ENCODE measurements around the gene JTB.

JTB gene

GRCh38 chr1:153933955-153934354, 43.5 kb downstream of the JTB start:
- Histone ChIP-seq H3K9ac (ENCODE audit: low read length) (no peak overlapping the region), H3K4me3 (ENCODE audit: low read length) (no peak overlapping the region), H3K27me3 (ENCODE audit: control insufficient read depth, insufficient read depth, low read length) (no peaks in the 10 kb centered on the region), H3K9me3 (ENCODE audit: control insufficient read depth, low read length) (no peaks in the 10 kb centered on the region), H3K4me1 (ENCODE audit: control insufficient read depth, insufficient read depth, low read length) (no peaks in the 10 kb centered on the region), H3K36me3 (ENCODE audit: control insufficient read depth, insufficient read depth, low read length) (peaks cover 18% of the 10 kb centered on the region)

GRCh38 chr1:153933430-153933829, 44.0 kb downstream of the JTB start:
- Histone ChIP-seq H3K9me3 (ENCODE audit: control insufficient read depth, low read length) (no peaks in the 10 kb centered on the region), H3K4me1 (ENCODE audit: control insufficient read depth, insufficient read depth, low read length) (no peaks in the 10 kb centered on the region), H3K36me3 (ENCODE audit: control insufficient read depth, insufficient read depth, low read length) (peaks cover 18% of the 10 kb centered on the region), H3K4me3 (ENCODE audit: low read length) (no peak overlapping the region), H3K9ac (ENCODE audit: low read length) (no peak overlapping the region), H3K27me3 (ENCODE audit: control insufficient read depth, insufficient read depth, low read length) (no peaks in the 10 kb centered on the region)

GRCh38 chr1:153932156-153933131, 45.0 kb downstream of the JTB start:
- Histone ChIP-seq H3K4me1 (ENCODE audit: control insufficient read depth, insufficient read depth, low read length) (no peaks in the 10 kb centered on the region), H3K36me3 (ENCODE audit: control insufficient read depth, insufficient read depth, low read length) (peaks cover 18% of the 10 kb centered on the region), H3K9ac (ENCODE audit: low read length) (no peak overlapping the region), H3K4me3 (ENCODE audit: low read length) (no peak overlapping the region), H3K9me3 (ENCODE audit: control insufficient read depth, low read length) (no peaks in the 10 kb centered on the region), H3K27me3 (ENCODE audit: control insufficient read depth, insufficient read depth, low read length) (no peaks in the 10 kb centered on the region)

- H3K9me3 ChIP-seq (ENCODE audit: control insufficient read depth, low read length): no peaks in the 10 kb centered on the region
- no peaks in the 10 kb centered on the region for H3K4me1 ChIP-seq (ENCODE audit: control insufficient read depth, insufficient read depth, low read length)
- no peaks in the 10 kb centered on the region for H3K27me3 ChIP-seq (ENCODE audit: control insufficient read depth, insufficient read depth, low read length)
- no peak overlapping the region for H3K9ac ChIP-seq (ENCODE audit: low read length)
- no peak overlapping the region for H3K4me3 ChIP-seq (ENCODE audit: low read length)
- no peaks in the 10 kb centered on the region for H3K36me3 ChIP-seq (ENCODE audit: control insufficient read depth, insufficient read depth, low read length)
These were observed 47.2 kb downstream of the JTB start for GRCh38 chr1:153929981-153930948.

GRCh38 chr1:153929426-153929825, 48.0 kb downstream of the JTB start:
- Histone ChIP-seq H3K9ac (ENCODE audit: low read length) (no peak overlapping the region), H3K9me3 (ENCODE audit: control insufficient read depth, low read length) (no peaks in the 10 kb centered on the region), H3K4me1 (ENCODE audit: control insufficient read depth, insufficient read depth, low read length) (no peaks in the 10 kb centered on the region), H3K4me3 (ENCODE audit: low read length) (no peak overlapping the region), H3K27me3 (ENCODE audit: control insufficient read depth, insufficient read depth, low read length) (no peaks in the 10 kb centered on the region), H3K36me3 (ENCODE audit: control insufficient read depth, insufficient read depth, low read length) (no peaks in the 10 kb centered on the region)

- no peak overlapping the region for H3K4me3 ChIP-seq (ENCODE audit: low read length)
- no peak overlapping the region for H3K9ac ChIP-seq (ENCODE audit: low read length)
- no peaks in the 10 kb centered on the region for H3K4me1 ChIP-seq (ENCODE audit: control insufficient read depth, insufficient read depth, low read length)
- no peaks in the 10 kb centered on the region for H3K36me3 ChIP-seq (ENCODE audit: control insufficient read depth, insufficient read depth, low read length)
- no peaks in the 10 kb centered on the region for H3K27me3 ChIP-seq (ENCODE audit: control insufficient read depth, insufficient read depth, low read length)
- H3K9me3 ChIP-seq (ENCODE audit: control insufficient read depth, low read length): no peaks in the 10 kb centered on the region
These were observed 48.6 kb downstream of the JTB start for GRCh38 chr1:153928791-153929341.

GRCh38 chr1:153928245-153928644, 49.2 kb downstream of the JTB start:
- no peak overlapping the region for H3K9ac ChIP-seq (ENCODE audit: low read length)
- H3K9me3 ChIP-seq (ENCODE audit: control insufficient read depth, low read length): no peaks in the 10 kb centered on the region
- H3K4me3 ChIP-seq (ENCODE audit: low read length): no peak overlapping the region
- no peaks in the 10 kb centered on the region for H3K36me3 ChIP-seq (ENCODE audit: control insufficient read depth, insufficient read depth, low read length)
- H3K27me3 ChIP-seq (ENCODE audit: control insufficient read depth, insufficient read depth, low read length): no peaks in the 10 kb centered on the region
- no peaks in the 10 kb centered on the region for H3K4me1 ChIP-seq (ENCODE audit: control insufficient read depth, insufficient read depth, low read length)

GRCh38 chr1:153926405-153926804, 51.1 kb downstream of the JTB start:
- Histone ChIP-seq H3K9me3 (ENCODE audit: control insufficient read depth, low read length) (no peaks in the 10 kb centered on the region), H3K27me3 (ENCODE audit: control insufficient read depth, insufficient read depth, low read length) (no peaks in the 10 kb centered on the region), H3K9ac (ENCODE audit: low read length) (no peak overlapping the region), H3K4me3 (ENCODE audit: low read length) (no peak overlapping the region), H3K4me1 (ENCODE audit: control insufficient read depth, insufficient read depth, low read length) (no peaks in the 10 kb centered on the region), H3K36me3 (ENCODE audit: control insufficient read depth, insufficient read depth, low read length) (no peaks in the 10 kb centered on the region)

Data from mucosa of stomach (tissue), 1 donor.